ENCODE measurements around the gene DCHS1. TPM values are rescaled to one million over a fixed set of nuclear protein-coding genes. Genes with fewer than 3 reads are reported as not detected.
A peak's percentile ranks its signal among the peaks of the same experiment; 100 is the strongest.

DCHS1 gene
- total RNA-seq, 2 donors from 2014 or later = 11.2 to 17.4 TPM

DNA sequence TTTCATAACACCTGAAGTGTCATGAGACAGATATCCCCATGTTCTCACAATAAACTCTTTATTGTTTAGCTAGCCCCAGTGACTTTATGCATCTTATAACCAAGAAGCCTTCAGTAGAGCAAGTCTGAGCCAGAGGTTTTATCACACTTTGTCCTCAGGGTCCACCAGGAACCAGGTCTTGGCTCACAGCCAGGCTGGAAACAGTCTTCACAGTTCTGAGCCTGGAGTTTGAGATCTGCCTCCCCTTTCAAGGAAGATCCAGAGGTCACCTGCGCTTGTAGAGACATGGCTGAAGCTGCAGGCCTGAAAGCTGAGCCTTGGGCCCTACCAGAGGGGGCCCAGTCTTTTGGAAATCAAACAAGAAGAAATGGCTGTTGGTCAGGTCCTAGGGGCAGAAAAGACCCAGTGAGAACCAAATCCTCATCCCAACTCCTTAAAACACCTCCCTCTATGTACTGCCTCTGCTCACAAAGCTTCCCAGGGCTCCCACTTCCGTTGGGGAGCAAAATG lies 55.7 kb downstream of the DCHS1 start:
- Histone ChIP-seq H3K9me3 (no peaks in the 10 kb centered on the region), H3K4me3 (no peak overlapping the region), H3K36me3 (peaks cover 7 to 22% of the 10 kb centered on the region in 2 donors), H3K27me3 (replicated peaks; ENCODE audit: insufficient read depth) (no peaks in the 10 kb centered on the region), H3K27ac (no peak overlapping the region), H3K4me1 (replicated peaks) (peaks cover 7% of the 10 kb centered on the region)
- peak; percentile 4 for DNase-seq (ENCODE audit: low spot score)
- TF ChIP-seq POLR2AphosphoS5 (IDR thresholded peaks at IDR 0.05) = no peak
- no peak for TF ChIP-seq POLR2A (IDR thresholded peaks at IDR 0.05)
- TF ChIP-seq, protein P1, sequence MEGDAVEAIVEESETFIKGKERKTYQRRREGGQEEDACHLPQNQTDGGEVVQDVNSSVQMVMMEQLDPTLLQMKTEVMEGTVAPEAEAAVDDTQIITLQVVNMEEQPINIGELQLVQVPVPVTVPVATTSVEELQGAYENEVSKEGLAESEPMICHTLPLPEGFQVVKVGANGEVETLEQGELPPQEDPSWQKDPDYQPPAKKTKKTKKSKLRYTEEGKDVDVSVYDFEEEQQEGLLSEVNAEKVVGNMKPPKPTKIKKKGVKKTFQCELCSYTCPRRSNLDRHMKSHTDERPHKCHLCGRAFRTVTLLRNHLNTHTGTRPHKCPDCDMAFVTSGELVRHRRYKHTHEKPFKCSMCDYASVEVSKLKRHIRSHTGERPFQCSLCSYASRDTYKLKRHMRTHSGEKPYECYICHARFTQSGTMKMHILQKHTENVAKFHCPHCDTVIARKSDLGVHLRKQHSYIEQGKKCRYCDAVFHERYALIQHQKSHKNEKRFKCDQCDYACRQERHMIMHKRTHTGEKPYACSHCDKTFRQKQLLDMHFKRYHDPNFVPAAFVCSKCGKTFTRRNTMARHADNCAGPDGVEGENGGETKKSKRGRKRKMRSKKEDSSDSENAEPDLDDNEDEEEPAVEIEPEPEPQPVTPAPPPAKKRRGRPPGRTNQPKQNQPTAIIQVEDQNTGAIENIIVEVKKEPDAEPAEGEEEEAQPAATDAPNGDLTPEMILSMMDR (IDR thresholded peaks at IDR 0.05) = no peak
- WGBS = 83% methylated on average over 2 of the region's 2 CpGs
- intact Hi-C loops (cut with DNase I) = loop anchor here (5.0 kb wide), 4 partner anchors 57 to 278 kb away; partner anchors contain the start of genes ARFIP2, CAVIN3, DCHS1 and TIMM10B

- Histone ChIP-seq H3K9me3 (no peaks in the 10 kb centered on the region), H3K4me1 (replicated peaks) (peaks cover 7% of the 10 kb centered on the region), H3K4me3 (no peak overlapping the region), H3K27me3 (replicated peaks; ENCODE audit: insufficient read depth) (no peaks in the 10 kb centered on the region), H3K36me3 (peaks cover 7 to 22% of the 10 kb centered on the region in 2 donors), H3K27ac (no peak overlapping the region)
- TF ChIP-seq POLR2A (IDR thresholded peaks at IDR 0.05) (no peak), POLR2AphosphoS5 (IDR thresholded peaks at IDR 0.05) (no peak)
- TF ChIP-seq, protein P1 (IDR thresholded peaks at IDR 0.05) = no peak
- intact Hi-C loops (cut with DNase I) = loop anchor here (5.0 kb wide), 1 partner anchor 72 kb away; no protein-coding TSS in a partner anchor
- WGBS = 91% methylated on average over 1 of the region's 1 CpG
- peak; percentile 0 for DNase-seq (ENCODE audit: low spot score)
Observed at GRCh38 chr11:6599449-6599848, 56.2 kb downstream of the DCHS1 start.

DNA sequence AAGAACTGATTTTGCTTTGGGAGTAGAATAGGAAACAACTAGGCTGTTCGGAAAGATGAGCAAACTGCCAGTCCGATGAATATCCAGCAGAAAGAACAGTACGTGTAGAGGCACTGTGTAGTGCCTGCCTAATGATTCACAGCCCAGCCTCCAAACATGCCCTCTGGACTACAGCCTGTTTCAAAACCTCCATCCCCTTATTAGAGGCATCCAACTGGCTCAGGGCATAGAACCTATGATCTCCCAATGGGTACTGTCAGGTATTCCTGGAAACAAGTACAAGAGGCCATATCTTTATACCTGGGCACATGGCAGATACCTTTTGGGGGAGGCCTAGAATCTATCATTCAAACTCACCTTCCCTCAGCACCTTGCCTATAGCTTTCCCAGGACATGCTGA lies 57.1 kb downstream of the DCHS1 start:
- intact Hi-C loops (cut with DNase I) = loop anchor here (5.0 kb wide), 1 partner anchor 71 kb away; no protein-coding TSS in a partner anchor
- 91% methylated on average over 3 of the region's 3 CpGs for WGBS
- TF ChIP-seq POLR2A (IDR thresholded peaks at IDR 0.05) (no peak), POLR2AphosphoS5 (IDR thresholded peaks at IDR 0.05) (no peak)
- TF ChIP-seq, protein P1 (IDR thresholded peaks at IDR 0.05) = no peak
- Histone ChIP-seq H3K27ac (no peak overlapping the region), H3K27me3 (replicated peaks; ENCODE audit: insufficient read depth) (no peaks in the 10 kb centered on the region), H3K36me3 (peaks cover 7 to 22% of the 10 kb centered on the region in 2 donors), H3K4me3 (no peak overlapping the region), H3K4me1 (replicated peaks) (peaks cover 7% of the 10 kb centered on the region), H3K9me3 (no peaks in the 10 kb centered on the region)
- DNase-seq (ENCODE audit: low spot score) = no peak

DNA sequence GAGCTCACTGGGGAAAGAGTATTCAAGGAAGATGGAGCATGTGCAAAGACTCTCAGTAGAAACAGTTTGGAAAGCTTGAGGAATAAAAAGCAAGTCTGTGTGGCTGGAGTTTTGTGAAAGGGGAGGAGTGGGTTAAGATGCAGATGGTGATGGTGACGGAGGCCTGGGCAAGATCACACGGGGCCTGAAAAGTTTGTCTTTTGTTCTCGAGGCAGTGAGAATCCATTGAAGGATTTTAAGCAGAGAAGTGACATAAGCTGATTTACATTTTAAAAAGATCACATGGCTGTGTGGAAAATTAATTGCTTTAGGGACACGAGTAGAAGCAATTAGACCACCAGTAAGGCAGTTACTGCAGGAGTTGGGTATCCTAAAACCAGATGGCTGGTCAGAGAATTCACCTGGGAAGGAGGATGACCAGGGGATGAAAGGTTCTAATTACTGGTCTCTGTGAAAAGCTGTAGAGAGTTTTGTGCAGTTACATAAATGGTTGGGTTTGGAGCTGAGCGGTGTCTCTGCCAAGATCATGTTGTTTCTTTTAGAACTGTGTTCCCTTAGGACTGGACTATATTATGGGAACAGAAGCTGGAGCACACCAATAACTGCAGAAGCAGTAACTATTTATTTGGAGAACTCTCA lies 59.3 kb downstream of the DCHS1 start:
- Histone ChIP-seq H3K4me1 (replicated peaks) (no peaks in the 10 kb centered on the region), H3K27ac (peak overlapping the region; percentile 3 to 39), H3K27me3 (replicated peaks; ENCODE audit: insufficient read depth) (no peaks in the 10 kb centered on the region), H3K4me3 (no peak overlapping the region), H3K9me3 (no peaks in the 10 kb centered on the region), H3K36me3 (peaks cover 7 to 21% of the 10 kb centered on the region in 2 donors)
- WGBS = 45% methylated on average over 5 of the region's 5 CpGs
- no peak for TF ChIP-seq POLR2A (IDR thresholded peaks at IDR 0.05)
- TF ChIP-seq POLR2AphosphoS5 (IDR thresholded peaks at IDR 0.05) = peak; percentile 33
- intact Hi-C loops (cut with DNase I) = loop anchor here (5.0 kb wide), 1 partner anchor 69 kb away; no protein-coding TSS in a partner anchor
- DNase-seq (ENCODE audit: low spot score) = no peak

- H3K27ac ChIP-seq = no peak overlapping the region
- TF ChIP-seq POLR2A (IDR thresholded peaks at IDR 0.05) (no peak), POLR2AphosphoS5 (IDR thresholded peaks at IDR 0.05) (no peak)
- TF ChIP-seq, protein P1 (IDR thresholded peaks at IDR 0.05) = no peak
- intact Hi-C loops (cut with DNase I) = no loop called here
- H3K9me3 ChIP-seq = no peaks in the 10 kb centered on the region
- no peaks in the 10 kb centered on the region for H3K27me3 ChIP-seq (replicated peaks; ENCODE audit: insufficient read depth)
- peaks cover 0 to under 1% of the 10 kb centered on the region in 2 donors for H3K36me3 ChIP-seq
- no peaks in the 10 kb centered on the region for H3K4me1 ChIP-seq (replicated peaks)
- no peak for DNase-seq (ENCODE audit: low spot score)
- no peak overlapping the region for H3K4me3 ChIP-seq
- WGBS = 67% methylated on average over 3 of the region's 3 CpGs
Observed at GRCh38 chr11:6594142-6594768, 61.4 kb downstream of the DCHS1 start.
